ENCODE measurements around the gene KRTAP10-1. TPM values are rescaled to one million over a fixed set of nuclear protein-coding genes. Genes with fewer than 3 reads are reported as not detected.
A peak's percentile ranks its signal among the peaks of the same experiment; 100 is the strongest.
"Not testable (repeated sequence)": the region's sequence is repeated elsewhere in the genome, so short reads cannot be mapped to it uniquely, and the experiment has no call there.

Gene KRTAP10-1
- total RNA-seq, 2 donors from 2014 or later, result not detected

DNA sequence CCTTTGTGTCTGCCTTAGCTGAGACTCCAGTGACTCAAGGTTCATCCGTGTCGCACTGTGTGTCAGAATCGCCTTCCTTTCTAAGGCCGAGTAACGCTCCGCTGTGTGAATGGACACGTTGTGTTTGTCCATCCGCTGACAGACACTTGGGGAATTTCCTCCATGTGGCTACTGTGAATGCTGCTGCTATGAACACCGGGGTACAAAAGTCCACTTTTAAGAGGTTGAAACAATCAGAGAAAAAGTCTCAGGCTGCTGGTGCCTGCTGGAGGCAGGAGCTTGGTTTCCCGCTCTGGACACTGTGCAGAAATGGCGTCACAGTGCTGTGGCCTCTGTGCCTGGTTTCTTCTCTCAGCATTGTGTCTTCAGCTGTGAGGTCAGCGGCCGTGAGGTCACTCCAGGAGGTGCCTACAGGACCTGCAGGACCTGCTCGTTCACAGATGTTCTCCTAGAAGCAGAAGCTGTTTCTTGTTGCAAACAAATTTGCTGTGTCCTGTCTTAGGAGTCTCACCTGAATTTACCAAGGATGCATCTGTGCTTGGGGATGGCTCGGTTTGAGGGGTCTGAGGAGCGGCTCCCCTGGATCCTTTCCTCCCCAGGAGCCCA is 34.2 kb downstream of the KRTAP10-1 start:
- H3K36me3 Mint-ChIP-seq (ENCODE audit: low read depth), result peaks cover 3% of the 10 kb centered on the region
- TF ChIP-seq, protein P1, sequence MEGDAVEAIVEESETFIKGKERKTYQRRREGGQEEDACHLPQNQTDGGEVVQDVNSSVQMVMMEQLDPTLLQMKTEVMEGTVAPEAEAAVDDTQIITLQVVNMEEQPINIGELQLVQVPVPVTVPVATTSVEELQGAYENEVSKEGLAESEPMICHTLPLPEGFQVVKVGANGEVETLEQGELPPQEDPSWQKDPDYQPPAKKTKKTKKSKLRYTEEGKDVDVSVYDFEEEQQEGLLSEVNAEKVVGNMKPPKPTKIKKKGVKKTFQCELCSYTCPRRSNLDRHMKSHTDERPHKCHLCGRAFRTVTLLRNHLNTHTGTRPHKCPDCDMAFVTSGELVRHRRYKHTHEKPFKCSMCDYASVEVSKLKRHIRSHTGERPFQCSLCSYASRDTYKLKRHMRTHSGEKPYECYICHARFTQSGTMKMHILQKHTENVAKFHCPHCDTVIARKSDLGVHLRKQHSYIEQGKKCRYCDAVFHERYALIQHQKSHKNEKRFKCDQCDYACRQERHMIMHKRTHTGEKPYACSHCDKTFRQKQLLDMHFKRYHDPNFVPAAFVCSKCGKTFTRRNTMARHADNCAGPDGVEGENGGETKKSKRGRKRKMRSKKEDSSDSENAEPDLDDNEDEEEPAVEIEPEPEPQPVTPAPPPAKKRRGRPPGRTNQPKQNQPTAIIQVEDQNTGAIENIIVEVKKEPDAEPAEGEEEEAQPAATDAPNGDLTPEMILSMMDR (conservative IDR thresholded peaks at IDR 0.05), result no peak
- H3K4me1 Mint-ChIP-seq, result no peaks in the 10 kb centered on the region
- H3K27ac ChIP-seq (ENCODE audit: low read depth, low read length), result peak overlapping the region; percentile 6
- DNase-seq, result no peak
- no peaks in the 10 kb centered on the region for H3K27me3 ChIP-seq (ENCODE audit: control insufficient read depth, insufficient read depth, low read length, poor library complexity, severe bottlenecking)
- no peaks in the 10 kb centered on the region for H3K9me3 Mint-ChIP-seq
- H3K9ac ChIP-seq (ENCODE audit: extremely low read depth, low read length, poor library complexity, severe bottlenecking), result no peak overlapping the region
- H3K4me1 ChIP-seq (ENCODE audit: control insufficient read depth, insufficient read depth, low read length), result no peaks in the 10 kb centered on the region
- H3K27ac Mint-ChIP-seq, result no peak overlapping the region
- H3K36me3 ChIP-seq (ENCODE audit: control insufficient read depth, insufficient read depth, low read length), result no peaks in the 10 kb centered on the region
- H3K4me3 Mint-ChIP-seq, result no peak overlapping the region
- H3K9me3 ChIP-seq (ENCODE audit: control insufficient read depth, low read length), result no peaks in the 10 kb centered on the region
- no peaks in the 10 kb centered on the region for H3K27me3 Mint-ChIP-seq (ENCODE audit: insufficient read depth)
- H3K4me3 ChIP-seq (ENCODE audit: low read length), result no peak overlapping the region
- 89 to 93% methylated on average over 16 of the region's 16 CpGs for WGBS, 2 experiments (ENCODE audit: insufficient coverage in 1 of 2, insufficient read length in 1 of 2)

DNA sequence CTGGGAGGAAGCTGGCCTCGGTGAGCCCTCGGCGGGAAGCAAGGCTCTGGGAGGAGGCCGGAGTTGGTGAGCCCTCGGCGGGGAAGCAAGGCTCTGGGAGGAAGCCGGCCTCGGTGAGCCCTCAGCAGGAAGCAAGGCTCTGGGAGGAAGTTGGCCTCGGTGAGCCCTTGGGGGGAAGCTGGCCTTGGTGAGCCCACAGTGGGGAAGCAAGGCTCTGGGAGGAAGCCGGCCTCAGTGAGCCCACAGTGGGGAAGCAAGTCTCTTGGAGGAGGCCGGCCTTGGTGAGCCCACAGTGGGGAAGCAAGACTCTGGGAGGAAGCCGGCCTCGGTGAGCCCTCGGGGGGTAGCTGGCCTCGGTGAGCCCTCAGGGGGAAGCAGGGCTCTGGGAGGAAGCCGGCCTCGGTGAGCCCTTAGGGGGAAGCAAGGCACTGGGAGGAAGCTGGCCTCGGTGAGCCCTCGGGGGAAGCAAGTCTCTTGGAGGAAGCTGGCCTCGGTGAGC is 36.0 kb downstream of the KRTAP10-1 start:
- no peak overlapping the region for H3K27ac ChIP-seq (ENCODE audit: low read depth, low read length)
- TF ChIP-seq, protein P1 (conservative IDR thresholded peaks at IDR 0.05), result no peak
- H3K9ac ChIP-seq (ENCODE audit: extremely low read depth, low read length, poor library complexity, severe bottlenecking), result no peak overlapping the region
- H3K4me3 ChIP-seq (ENCODE audit: low read length), result no peak overlapping the region
- no peaks in the 10 kb centered on the region for H3K36me3 ChIP-seq (ENCODE audit: control insufficient read depth, insufficient read depth, low read length)
- Mint-ChIP-seq H3K4me1 (no peaks in the 10 kb centered on the region), H3K4me3 (no peak overlapping the region), H3K27me3 (ENCODE audit: insufficient read depth) (no peaks in the 10 kb centered on the region), H3K9me3 (no peaks in the 10 kb centered on the region), H3K27ac (no peak overlapping the region), H3K36me3 (ENCODE audit: low read depth) (no peaks in the 10 kb centered on the region)
- no peaks in the 10 kb centered on the region for H3K4me1 ChIP-seq (ENCODE audit: control insufficient read depth, insufficient read depth, low read length)
- no peaks in the 10 kb centered on the region for H3K9me3 ChIP-seq (ENCODE audit: control insufficient read depth, low read length)
- WGBS, 2 experiments (ENCODE audit: insufficient coverage in 1 of 2, insufficient read length in 1 of 2), result 91 to 95% methylated on average over 15 to 20 of the region's 20 CpGs
- no peaks in the 10 kb centered on the region for H3K27me3 ChIP-seq (ENCODE audit: control insufficient read depth, insufficient read depth, low read length, poor library complexity, severe bottlenecking)
- DNase-seq, result no peak

DNA sequence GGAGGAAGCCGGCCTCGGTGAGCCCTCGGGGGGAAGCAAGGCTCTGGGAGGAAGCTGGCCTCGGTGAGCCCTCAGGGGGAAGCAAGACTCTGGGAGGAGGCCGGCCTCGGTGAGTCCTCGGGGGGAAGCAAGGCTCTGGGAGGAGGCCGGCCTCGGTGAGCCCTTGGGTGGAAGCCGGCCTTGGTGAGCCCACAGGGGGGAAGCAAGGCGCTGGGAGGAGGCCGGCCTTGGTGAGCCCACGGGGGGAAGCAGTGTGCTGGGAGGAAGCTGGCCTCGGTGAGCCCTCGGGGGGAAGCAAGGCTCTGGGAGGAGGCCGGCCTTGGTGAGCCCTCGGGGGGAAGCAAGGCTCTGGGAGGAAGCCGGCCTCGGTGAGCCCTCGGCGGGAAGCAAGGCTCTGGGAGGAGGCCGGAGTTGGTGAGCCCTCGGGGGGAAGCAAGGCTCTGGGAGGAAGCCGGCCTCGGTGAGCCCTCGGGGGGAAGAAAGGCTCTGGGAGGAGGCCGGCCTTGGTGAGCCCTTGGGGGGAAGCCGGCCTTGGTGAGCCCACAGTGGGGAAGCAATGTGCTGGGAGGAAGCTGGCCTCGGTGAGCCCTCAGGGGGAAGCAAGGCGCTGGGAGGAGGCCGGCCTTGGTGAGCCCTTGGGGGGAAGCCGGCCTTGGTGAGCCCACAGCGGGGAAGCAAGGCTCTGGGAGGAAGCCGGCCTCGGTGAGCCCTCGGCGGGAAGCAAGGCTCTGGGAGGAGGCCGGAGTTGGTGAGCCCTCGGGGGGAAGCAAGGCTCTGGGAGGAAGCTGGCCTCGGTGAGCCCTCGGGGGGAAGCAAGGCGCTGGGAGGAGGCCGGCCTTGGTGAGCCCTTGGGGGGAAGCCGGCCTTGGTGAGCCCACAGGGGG is 36.7 kb downstream of the KRTAP10-1 start:
- not testable (repeated sequence) for H3K9me3 Mint-ChIP-seq; H3K4me1 ChIP-seq (ENCODE audit: control insufficient read depth, insufficient read depth, low read length); H3K4me3 Mint-ChIP-seq; H3K4me3 ChIP-seq (ENCODE audit: low read length); H3K27ac ChIP-seq (ENCODE audit: low read depth, low read length); H3K36me3 ChIP-seq (ENCODE audit: control insufficient read depth, insufficient read depth, low read length); H3K27ac Mint-ChIP-seq; H3K36me3 Mint-ChIP-seq (ENCODE audit: low read depth); H3K27me3 ChIP-seq (ENCODE audit: control insufficient read depth, insufficient read depth, low read length, poor library complexity, severe bottlenecking); H3K9ac ChIP-seq (ENCODE audit: extremely low read depth, low read length, poor library complexity, severe bottlenecking); DNase-seq; H3K4me1 Mint-ChIP-seq; H3K27me3 Mint-ChIP-seq (ENCODE audit: insufficient read depth); H3K9me3 ChIP-seq (ENCODE audit: control insufficient read depth, low read length)
- 92 to 93% methylated on average over 25 to 43 of the region's 44 CpGs for WGBS, 2 experiments (ENCODE audit: insufficient coverage in 1 of 2, insufficient read length in 1 of 2)

Data from endodermal cell (in vitro differentiated cells).